Activated CD4-positive, alpha-beta memory T cell treated with anti-CD3 and anti-CD28 coated beads for 36 hours (primary cell): ENCODE results near the gene TSPYL2. TPM values are rescaled to one million over a fixed set of nuclear protein-coding genes. Genes with fewer than 3 reads are reported as not detected.

Experiments
- total RNA-seq, 2 experiments: library from RNA; stranded (reverse); gene quantifications; one replicate each; pipeline ENCODE4 v1.2.3, GENCODE V29; 2021

Gene TSPYL2
- total RNA-seq, 2 experiments from 2014 or later, result 70.6 to 72.8 TPM

Other genes starting within 250 kb of the TSPYL2 start
- not detected for gene XAGE3, start 214.3 kb upstream of the TSPYL2 start, total RNA-seq
- gene FAM156B, start 185.0 kb upstream of the TSPYL2 start, total RNA-seq, result 10 to 100 TPM; 13.0 to 14.2 TPM
- gene FAM156A, start 123.8 kb upstream of the TSPYL2 start, total RNA-seq, result 10 to 100 TPM; 19.0 to 19.5 TPM
- gene GPR173, start 33.6 kb upstream of the TSPYL2 start, total RNA-seq, result not detected
- gene KANTR, start 11.8 kb downstream of the TSPYL2 start, total RNA-seq, result 1 to 10 TPM; 5.9 to 6.4 TPM
- gene KDM5C, start 142.8 kb downstream of the TSPYL2 start, total RNA-seq, result 10 to 100 TPM; 77.6 to 86.0 TPM
- under 1 TPM; 0.39 to 0.74 TPM for gene IQSEC2, start 199.2 kb downstream of the TSPYL2 start, total RNA-seq